Tibial nerve (tissue), 4 donors: ENCODE measurements around the gene HFM1.

Experiments used
- EP300 ChIP-seq, 2 donors: sonication (generic); formaldehyde crosslinking; IDR thresholded peaks; one replicate each; pipeline ENCODE4 v1.6.1; 2017; ENCODE audit warnings: antibody characterized with exemption in 2 of 2, mild to moderate bottlenecking in 1 of 2
- POLR2A ChIP-seq, 2 donors: fragments of 450-650 bp; IDR thresholded peaks; one replicate each; pipeline ENCODE4 v1.6.1; 2017; ENCODE audit warnings: antibody characterized with exemption in 2 of 2, mild to moderate bottlenecking in 2 of 2, moderate library complexity in 2 of 2
- TF ChIP-seq, protein P1 (sequence below), 5 experiments: fragments of 200-600 bp in 3 of 5; fragments of 450-650 bp in 2 of 5; sonication (generic) in 3 of 5; IDR thresholded peaks; one replicate each; pipeline ENCODE4 v1.5.1; 2016 to 2019; ENCODE audit warnings: antibody characterized with exemption in 5 of 5, mild to moderate bottlenecking in 3 of 5, moderate library complexity in 2 of 5

- TF ChIP-seq EP300 (IDR thresholded peaks at IDR 0.05) (no peak), POLR2A (IDR thresholded peaks at IDR 0.05) (no peak)
- TF ChIP-seq, protein P1, sequence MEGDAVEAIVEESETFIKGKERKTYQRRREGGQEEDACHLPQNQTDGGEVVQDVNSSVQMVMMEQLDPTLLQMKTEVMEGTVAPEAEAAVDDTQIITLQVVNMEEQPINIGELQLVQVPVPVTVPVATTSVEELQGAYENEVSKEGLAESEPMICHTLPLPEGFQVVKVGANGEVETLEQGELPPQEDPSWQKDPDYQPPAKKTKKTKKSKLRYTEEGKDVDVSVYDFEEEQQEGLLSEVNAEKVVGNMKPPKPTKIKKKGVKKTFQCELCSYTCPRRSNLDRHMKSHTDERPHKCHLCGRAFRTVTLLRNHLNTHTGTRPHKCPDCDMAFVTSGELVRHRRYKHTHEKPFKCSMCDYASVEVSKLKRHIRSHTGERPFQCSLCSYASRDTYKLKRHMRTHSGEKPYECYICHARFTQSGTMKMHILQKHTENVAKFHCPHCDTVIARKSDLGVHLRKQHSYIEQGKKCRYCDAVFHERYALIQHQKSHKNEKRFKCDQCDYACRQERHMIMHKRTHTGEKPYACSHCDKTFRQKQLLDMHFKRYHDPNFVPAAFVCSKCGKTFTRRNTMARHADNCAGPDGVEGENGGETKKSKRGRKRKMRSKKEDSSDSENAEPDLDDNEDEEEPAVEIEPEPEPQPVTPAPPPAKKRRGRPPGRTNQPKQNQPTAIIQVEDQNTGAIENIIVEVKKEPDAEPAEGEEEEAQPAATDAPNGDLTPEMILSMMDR (IDR thresholded peaks at IDR 0.05), result no peak
Observed at GRCh38 chr1:91303165-91303564, 101.5 kb downstream of the HFM1 start.
